NCI-H2227 (cell line): Measurements from ENCODE around the gene FKBP2.

Experiments
- DNase-seq: peaks from one replicate; lab custom pipeline; 2025; ENCODE audit not compliant: unreplicated experiment; lab: John Stamatoyannopoulos, UW

The FKBP2 gene

GRCh38 chr11:64218628-64219353 is 22.1 kb upstream of the FKBP2 start:
- DNase-seq = no peak

DNA sequence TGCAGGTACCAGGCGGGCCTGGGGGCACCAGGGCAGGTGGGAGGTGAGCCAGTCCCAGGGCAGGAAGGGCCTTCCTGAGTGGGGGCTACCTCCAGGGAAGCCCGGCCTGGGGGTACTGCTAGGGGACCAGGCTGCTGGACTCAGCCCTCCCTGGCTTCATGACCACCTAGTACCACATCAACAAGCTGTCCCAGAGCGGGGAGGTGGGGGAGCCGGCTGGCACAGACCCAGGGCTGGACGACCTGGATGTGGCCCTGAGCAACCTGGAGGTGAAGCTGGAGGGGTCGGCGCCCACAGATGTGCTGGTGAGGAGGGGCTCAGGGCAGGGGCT is 21.6 kb upstream of the FKBP2 start:
- no peak for DNase-seq

DNA sequence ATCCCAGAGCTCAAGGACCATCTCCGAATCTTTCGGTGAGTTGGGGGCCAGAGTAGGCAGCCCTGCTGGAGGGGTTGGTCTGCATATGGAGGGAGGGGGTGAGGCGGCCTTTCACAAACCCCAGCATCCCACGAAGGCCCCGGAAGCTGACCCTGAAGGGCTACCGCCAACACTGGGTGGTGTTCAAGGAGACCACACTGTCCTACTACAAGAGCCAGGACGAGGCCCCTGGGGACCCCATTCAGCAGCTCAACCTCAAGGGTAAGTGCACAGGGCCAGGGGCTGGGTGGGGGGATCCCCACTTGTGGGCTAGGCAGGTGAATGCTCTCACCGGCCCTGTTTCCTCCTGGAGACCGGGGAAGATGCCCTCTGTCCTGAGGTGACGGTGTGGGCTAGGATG is 21.1 kb upstream of the FKBP2 start:
- DNase-seq = no peak

- no peak for DNase-seq
These were observed 20.6 kb upstream of the FKBP2 start for GRCh38 chr11:64220271-64220670.

DNA sequence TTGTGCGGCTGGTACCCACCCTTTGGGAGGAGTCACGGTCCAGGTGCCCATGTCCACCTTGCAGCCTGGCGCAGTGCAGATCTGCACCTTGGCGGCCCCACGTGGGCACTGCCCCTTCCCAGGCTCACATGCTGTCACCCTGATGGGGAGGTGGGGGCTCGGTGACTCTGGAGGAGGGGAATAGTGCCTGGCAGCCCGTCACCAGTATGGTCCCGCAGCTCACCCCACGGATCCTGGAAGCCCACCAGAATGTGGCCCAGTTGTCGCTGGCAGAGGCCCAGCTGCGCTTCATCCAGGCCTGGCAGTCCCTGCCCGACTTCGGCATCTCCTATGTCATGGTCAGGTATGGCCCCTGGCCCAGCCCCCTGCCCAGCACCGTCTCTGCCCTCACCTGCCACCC is 20.1 kb upstream of the FKBP2 start:
- DNase-seq = no peak

- no peak for DNase-seq
These were observed 18.3 kb upstream of the FKBP2 start for GRCh38 chr11:64222651-64223000.

DNA sequence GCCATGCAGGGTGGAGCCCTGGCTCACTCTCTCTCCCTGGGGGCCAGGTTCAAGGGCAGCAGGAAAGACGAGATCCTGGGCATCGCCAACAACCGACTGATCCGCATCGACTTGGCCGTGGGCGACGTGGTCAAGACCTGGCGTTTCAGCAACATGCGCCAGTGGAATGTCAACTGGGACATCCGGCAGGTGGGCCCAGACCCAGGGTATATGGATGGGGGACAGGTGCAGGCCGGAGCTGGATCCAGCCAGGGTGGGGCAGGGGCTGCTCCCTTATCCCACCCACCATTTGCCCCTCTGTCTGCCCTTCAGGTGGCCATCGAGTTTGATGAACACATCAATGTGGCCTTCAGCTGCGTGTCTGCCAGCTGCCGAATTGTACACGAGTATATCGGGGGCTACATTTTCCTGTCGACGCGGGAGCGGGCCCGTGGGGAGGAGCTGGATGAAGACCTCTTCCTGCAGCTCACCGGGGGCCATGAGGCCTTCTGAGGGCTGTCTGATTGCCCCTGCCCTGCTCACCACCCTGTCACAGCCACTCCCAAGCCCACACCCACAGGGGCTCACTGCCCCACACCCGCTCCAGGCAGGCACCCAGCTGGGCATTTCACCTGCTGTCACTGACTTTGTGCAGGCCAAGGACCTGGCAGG is 17.8 kb upstream of the FKBP2 start:
- DNase-seq = no peak

DNA sequence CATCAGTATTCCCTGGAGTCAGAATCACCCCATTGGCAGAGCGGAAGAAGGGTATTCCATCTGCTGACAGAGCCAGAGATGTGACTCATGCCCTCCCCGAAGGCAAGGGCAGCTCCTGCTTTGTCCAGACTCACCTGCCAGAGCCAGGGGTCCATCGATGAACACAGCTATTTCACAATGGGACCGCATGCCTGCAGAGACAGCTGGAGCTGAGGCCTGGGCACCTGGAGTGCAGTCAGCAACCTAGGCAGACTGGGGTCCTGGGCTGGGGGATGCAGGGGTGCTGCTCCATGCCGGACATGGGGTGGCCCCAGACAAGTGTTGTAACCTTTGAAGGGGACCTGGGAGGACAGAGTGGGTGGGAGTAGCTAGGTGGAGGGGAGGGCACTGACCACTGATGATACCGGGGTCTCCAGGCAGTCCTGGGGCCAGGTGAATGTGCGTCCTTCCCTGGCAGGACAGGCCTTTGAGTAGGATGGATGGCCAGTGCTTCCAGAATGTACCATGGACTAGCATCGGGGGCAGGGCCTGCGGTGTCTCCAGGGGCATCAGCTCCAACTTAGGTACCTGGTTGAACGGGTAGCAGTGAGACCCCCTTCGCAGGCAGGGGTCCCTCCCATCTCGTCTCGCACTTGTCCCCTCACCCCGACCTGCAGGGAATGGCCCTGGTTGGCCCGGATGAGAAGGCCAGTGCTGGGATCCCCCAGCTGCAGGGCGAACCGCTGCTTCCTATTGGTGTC is 16.6 kb upstream of the FKBP2 start:
- DNase-seq = no peak

GRCh38 chr11:64224891-64225607 is 15.8 kb upstream of the FKBP2 start:
- DNase-seq = no peak

- DNase-seq = peak; percentile 93
These were observed 15.0 kb upstream of the FKBP2 start, which contains the start of the genes NUDT22 and TRPT1 for GRCh38 chr11:64225608-64226506. Gene NUDT22 (plus strand): TSS chr11:64226274. CDS start chr11:64226653, 379 bp downstream. Gene TRPT1 (minus strand): TSS chr11:64226186. CDS start chr11:64225860, 326 bp downstream.

- DNase-seq = peak; percentile 63
These were observed 14.3 kb upstream of the FKBP2 start for GRCh38 chr11:64226507-64227051.

GRCh38 chr11:64227405-64227956 is 13.4 kb upstream of the FKBP2 start:
- no peak for DNase-seq

DNA sequence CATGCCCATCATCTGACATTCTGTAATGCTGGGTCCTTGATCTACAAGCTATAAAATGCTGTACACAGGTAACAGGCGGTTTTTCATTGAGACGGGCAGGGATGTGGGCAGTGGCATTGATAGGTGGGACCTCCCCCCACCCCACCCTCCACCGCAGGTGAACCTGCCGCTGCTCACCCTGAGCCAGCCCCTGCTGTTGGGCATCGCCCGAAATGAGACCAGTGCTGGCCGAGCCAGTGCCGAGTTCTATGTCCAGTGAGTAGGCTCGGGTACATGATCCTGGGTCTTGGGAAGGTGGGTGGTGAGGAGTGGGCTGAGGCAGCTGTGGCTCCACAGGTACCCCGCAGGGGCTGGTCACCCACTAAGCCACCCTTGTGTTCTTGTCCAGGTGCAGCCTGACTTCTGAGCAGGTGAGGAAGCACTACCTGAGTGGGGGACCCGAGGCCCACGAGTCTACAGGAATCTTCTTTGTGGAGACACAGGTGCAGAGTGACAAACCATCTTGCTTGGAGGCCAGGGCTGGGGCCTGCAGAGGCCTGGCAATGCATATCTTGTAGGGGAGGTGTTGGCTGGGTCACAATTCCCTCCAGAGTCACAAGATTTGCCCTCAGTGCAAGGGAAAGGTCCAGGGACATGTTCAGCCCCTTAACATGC is 11.7 kb upstream of the FKBP2 start:
- DNase-seq = no peak

GRCh38 chr11:64229744-64230170 is 11.1 kb upstream of the FKBP2 start:
- DNase-seq = no peak

DNA sequence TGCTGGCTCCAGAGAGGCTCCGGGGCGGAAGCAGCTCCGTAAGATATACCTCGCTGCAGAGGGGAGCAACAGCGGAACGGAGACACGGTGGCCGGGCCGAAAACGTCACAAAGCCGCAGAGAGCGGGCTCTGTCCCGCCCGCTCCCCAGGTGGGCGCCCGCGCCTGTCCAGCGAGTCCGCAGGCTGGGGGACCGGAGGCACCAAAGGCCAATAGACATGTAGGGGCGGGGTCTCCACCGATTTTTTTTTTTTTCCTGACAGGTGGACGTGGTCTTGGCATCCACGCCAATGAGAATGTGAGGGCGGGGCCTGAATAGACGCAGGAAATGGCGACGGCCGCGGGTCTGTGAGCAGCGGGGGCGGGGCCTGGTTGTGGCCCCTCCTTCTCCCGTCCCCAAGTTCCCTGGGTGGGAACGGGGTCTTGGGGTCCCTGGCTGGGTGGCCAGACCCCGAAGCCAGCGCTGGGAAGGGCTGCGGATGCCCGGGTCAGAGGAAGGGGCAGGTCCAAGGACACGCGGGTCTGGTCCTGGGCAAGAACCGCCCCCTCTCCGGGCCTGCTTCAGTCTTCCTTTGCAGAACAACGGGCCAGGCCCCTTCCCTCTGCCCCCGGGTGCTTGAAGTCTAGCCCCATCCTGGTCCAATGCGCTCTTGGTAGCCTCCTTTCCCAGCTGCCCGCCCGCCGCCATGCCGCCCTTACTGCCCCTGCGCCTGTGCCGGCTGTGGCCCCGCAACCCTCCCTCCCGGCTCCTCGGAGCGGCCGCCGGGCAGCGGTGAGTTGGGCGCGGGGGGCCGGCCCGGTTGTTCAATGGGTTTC is 10.5 kb upstream of the FKBP2 start, which contains the start of gene DNAJC4:
Gene DNAJC4 (plus strand): TSS at position 378 of the 814 bp plus-strand sequence. CDS start 307 bp downstream, at position 685.
- DNase-seq = peak; percentile 98

DNA sequence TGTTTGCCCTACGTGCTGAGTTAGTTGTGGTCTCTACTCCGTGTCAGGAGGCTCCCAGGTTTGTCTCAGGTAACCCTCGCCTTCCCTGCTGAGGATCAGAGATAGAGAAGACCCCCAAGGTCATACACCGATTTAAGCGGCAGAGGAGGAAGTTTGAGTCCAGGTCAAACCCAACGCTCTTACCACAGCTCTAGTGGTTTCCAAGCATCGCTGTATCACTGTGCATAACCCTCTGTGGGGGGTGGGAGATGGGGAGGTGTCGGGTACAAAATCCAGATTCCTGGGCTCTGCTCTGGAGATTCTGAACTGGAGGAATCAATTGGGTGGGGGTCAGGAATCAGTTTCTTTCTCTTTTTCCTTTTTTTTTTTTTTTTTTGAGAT is 9.9 kb upstream of the FKBP2 start:
- peak; percentile 62 for DNase-seq

- DNase-seq = no peak
These were observed 9.3 kb upstream of the FKBP2 start for GRCh38 chr11:64231546-64231945.
